Measurements from ENCODE around the gene HACD4.

HACD4 gene

DNA sequence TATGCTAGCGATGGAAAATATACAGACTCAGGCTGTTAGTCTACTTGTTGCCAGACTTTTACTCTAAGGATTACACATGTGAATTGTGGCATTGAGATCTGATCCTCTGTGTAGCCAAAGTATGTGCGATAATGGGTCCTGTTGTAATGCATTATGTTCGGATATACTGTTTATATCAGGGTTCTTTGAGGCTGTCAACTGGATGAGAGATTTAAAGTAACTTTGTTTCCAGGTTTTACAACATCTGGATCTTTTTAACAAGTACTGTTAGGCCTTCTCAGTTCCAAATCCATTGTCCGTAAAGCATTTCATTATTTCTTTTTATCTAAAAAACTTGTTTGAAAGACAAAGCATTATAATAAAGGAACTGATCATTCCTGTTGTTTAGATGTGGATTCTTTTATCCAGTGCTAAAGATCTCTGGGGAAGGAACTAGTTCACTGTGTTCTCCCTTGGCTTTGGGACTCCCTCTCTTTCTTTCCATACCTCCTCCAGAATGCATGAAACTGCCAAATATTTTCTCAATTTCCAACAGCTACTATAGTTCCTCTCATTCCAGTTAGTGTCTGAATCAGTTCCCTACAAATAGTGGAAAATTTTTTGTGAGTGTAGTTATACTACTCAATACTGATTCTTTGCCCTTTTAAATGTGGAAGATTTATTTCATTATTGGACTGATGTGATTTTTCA lies 68.8 kb downstream of the HACD4 start:
- no peak for DNase-seq

DNA sequence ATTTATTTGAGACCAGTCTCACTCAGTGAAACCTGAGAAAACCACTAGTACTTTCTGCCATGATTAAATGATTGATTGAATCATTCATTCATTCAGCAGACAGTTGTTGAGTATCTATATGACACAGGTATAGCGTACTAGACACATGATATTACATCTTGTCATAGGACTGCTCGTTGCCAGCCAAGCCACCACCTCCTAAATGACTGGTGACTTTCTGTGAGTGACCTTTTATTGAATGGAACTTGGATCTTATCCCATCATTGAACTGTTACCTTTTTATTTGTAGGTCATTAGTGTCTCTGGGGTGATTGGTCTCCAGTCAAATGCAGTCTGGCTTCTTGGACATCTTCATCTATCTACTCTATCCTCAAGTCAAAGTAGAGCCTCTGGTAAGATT lies 80.7 kb downstream of the HACD4 start:
- no peak for DNase-seq

All from KG1 (cell line).